Mesangial cell (primary cell): ENCODE results near the gene PM20D1. TPM values are rescaled to one million over a fixed set of nuclear protein-coding genes. Genes with fewer than 3 reads are reported as not detected.

ENCODE experiments used
- total RNA-seq: library from RNA; depleted of rRNA; stranded (reverse); fragments of >200 nt; gene quantifications from 2 replicates; pipeline ENCODE4 v1.2.3, GENCODE V29; 2015

PM20D1 gene, protein sequence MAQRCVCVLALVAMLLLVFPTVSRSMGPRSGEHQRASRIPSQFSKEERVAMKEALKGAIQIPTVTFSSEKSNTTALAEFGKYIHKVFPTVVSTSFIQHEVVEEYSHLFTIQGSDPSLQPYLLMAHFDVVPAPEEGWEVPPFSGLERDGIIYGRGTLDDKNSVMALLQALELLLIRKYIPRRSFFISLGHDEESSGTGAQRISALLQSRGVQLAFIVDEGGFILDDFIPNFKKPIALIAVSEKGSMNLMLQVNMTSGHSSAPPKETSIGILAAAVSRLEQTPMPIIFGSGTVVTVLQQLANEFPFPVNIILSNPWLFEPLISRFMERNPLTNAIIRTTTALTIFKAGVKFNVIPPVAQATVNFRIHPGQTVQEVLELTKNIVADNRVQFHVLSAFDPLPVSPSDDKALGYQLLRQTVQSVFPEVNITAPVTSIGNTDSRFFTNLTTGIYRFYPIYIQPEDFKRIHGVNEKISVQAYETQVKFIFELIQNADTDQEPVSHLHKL
- 0.63 and 1.5 TPM in 2 replicates for total RNA-seq

DNA sequence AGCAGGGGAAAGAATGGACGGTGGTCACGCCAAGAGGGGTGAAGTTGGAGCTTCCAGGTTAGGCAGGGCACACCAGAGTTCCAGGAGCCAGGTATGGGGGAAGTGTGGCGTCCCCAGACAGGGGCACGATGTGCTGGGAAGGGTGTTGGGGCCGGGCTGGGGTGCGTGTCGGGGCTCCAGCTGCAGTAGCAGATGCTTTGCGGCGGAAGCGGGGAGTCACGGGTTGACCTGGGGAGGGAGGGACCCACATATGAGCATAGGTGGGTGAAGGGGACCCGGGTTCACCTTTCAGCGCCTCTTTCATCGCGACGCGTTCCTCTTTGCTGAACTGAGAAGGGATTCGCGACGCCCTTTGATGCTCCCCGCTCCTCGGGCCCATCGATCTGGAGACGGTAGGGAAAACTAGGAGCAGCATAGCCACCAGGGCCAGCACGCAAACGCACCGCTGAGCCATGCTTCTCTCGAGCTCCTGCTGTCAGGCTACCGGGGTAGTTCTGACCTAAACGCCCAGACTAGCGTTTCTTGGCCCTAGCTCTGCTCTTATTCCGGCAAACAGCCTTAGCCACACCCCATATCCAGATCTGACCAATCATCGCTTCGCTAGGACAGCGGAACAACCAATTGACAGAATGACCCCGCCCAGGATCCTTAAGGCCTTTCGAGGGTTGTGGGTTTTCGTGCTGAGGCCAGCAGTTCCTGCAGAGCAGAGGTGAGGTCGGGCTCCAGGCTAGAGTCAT lies at the start of gene PM20D1:
Gene PM20D1, minus strand, starts transcription at position 514 of the 737 bp plus-strand sequence. Its CDS starts 60 bp downstream, at position 454.

GRCh38 chr1:205812878-205813754 lies 36.8 kb downstream of the PM20D1 start, which contains the start of gene SLC41A1:
SLC41A1 (minus strand) TSS chr1:205813198; CDS start chr1:205810441, 2,757 bp downstream.

Other genes starting within 250 kb of the PM20D1 start
- gene ELK4, start 218.1 kb downstream of the PM20D1 start, total RNA-seq: 8.3 and 10.5 TPM in 2 replicates
- 6.8 and 8.0 TPM in 2 replicates for gene SLC45A3, start 169.6 kb downstream of the PM20D1 start, total RNA-seq
- gene NUCKS1, start 100.0 kb downstream of the PM20D1 start, total RNA-seq: 38.7 and 75.8 TPM in 2 replicates
- 13.5 and 14.6 TPM in 2 replicates for gene RAB29, start 74.7 kb downstream of the PM20D1 start, total RNA-seq
- gene SLC41A1, start 36.9 kb downstream of the PM20D1 start, total RNA-seq: 10.8 and 13.2 TPM in 2 replicates
- not detected in 2 replicates for gene SLC26A9, start 93.3 kb upstream of the PM20D1 start, total RNA-seq
- 0.33 and 1.6 TPM in 2 replicates for gene RAB7B, start 153.3 kb upstream of the PM20D1 start, total RNA-seq
- gene CTSE, start 173.8 kb upstream of the PM20D1 start, total RNA-seq: 0.13 TPM in 1 of 2 replicates, not detected in the other
- gene RHEX, start 203.0 kb upstream of the PM20D1 start, total RNA-seq: 1.3 and 12.0 TPM in 2 replicates